SK-N-SH treated with all-trans-retinoic acid at 6 μM for 48 hours (cell line): ENCODE measurements around the gene SREBF1.

ENCODE experiments used
- ATAC-seq: fragments of 200-7000 bp; cut with Tn5 transposase; 3 replicates; pipeline ENCODE4 v1.9.1; 2020; ENCODE audit warnings: mild to moderate bottlenecking, moderate library complexity
- ARNTL ChIP-seq: fragments of 450-650 bp; formaldehyde crosslinking; IDR thresholded peaks from 2 replicates; pipeline ENCODE4 v1.5.0; 2020; ENCODE audit warnings: low read depth, mild to moderate bottlenecking, moderate library complexity, borderline replicate concordance
- BACH2 ChIP-seq: fragments of 250-450 bp; sonication (Bioruptor Pico); IDR thresholded peaks from 2 replicates; pipeline ENCODE4 v1.9.0; 2021; ENCODE audit warnings: mild to moderate bottlenecking, borderline replicate concordance
- CSDC2 ChIP-seq: fragments of 250-450 bp; sonication (Bioruptor Pico); IDR thresholded peaks from 2 replicates; pipeline ENCODE4 v1.5.0; 2020; ENCODE audit warnings: mild to moderate bottlenecking, moderate library complexity
- CSRNP3 ChIP-seq: fragments of 250-450 bp; sonication (Bioruptor Pico); IDR thresholded peaks from 2 replicates; pipeline ENCODE4 v1.5.1; 2021; ENCODE audit warnings: mild to moderate bottlenecking, moderate library complexity
- ESRRG ChIP-seq: fragments of 250-450 bp; sonication (Bioruptor Pico); IDR thresholded peaks from 2 replicates; pipeline ENCODE4 v1.6.1; 2021; ENCODE audit warnings: mild to moderate bottlenecking
- GLIS3 ChIP-seq: fragments of 250-450 bp; sonication (Bioruptor Pico); IDR thresholded peaks from 2 replicates; pipeline ENCODE4 v1.5.0; 2020; ENCODE audit warnings: mild to moderate bottlenecking, moderate library complexity
- ISL1 ChIP-seq: fragments of 250-450 bp; sonication (Bioruptor Pico); IDR thresholded peaks from 2 replicates; pipeline ENCODE4 v2.1.2; 2022; ENCODE audit warnings: mild to moderate bottlenecking, moderate library complexity
- OSR1 ChIP-seq: fragments of 250-450 bp; sonication (Bioruptor Pico); IDR thresholded peaks from 2 replicates; pipeline ENCODE4 v1.8.0; 2022; ENCODE audit warnings: moderate library complexity, mild to moderate bottlenecking, inconsistent platforms
- PATZ1 ChIP-seq: fragments of 250-450 bp; sonication (Bioruptor Pico); IDR thresholded peaks from 2 replicates; pipeline ENCODE4 v1.8.0; 2020; ENCODE audit warnings: mild to moderate bottlenecking, moderate library complexity, borderline replicate concordance
- PPARA ChIP-seq: fragments of 250-450 bp; sonication (Bioruptor Pico); IDR thresholded peaks from 2 replicates; pipeline ENCODE4 v1.5.0; 2020; ENCODE audit warnings: mild to moderate bottlenecking, borderline replicate concordance
- RARB ChIP-seq: fragments of 250-450 bp; sonication (Bioruptor Pico); IDR thresholded peaks from 2 replicates; pipeline ENCODE4 v1.8.0; 2021; ENCODE audit warnings: mild to moderate bottlenecking, moderate library complexity
- SNAI2 ChIP-seq: fragments of 250-450 bp; sonication (Bioruptor Pico); IDR thresholded peaks from 2 replicates; pipeline ENCODE4 v1.5.0; 2020; ENCODE audit warnings: mild to moderate bottlenecking, moderate library complexity
- TOX ChIP-seq: fragments of 250-450 bp; sonication (Bioruptor Pico); IDR thresholded peaks from 2 replicates; pipeline ENCODE4 v1.8.0; 2021; ENCODE audit warnings: mild to moderate bottlenecking, moderate library complexity, borderline replicate concordance
- ZC3H10 ChIP-seq: fragments of 250-450 bp; sonication (Bioruptor Pico); IDR thresholded peaks from 2 replicates; pipeline ENCODE4 v1.5.1; 2021; ENCODE audit warnings: mild to moderate bottlenecking, moderate library complexity
- ZFP3 ChIP-seq: fragments of 250-450 bp; sonication (Bioruptor Pico); IDR thresholded peaks from 2 replicates; pipeline ENCODE4 v1.5.0; 2020; ENCODE audit warnings: mild to moderate bottlenecking, moderate library complexity
- ZFP30 ChIP-seq: fragments of 450-650 bp; formaldehyde crosslinking; IDR thresholded peaks from 2 replicates; pipeline ENCODE4 v1.5.0; 2022; ENCODE audit warnings: mild to moderate bottlenecking, moderate library complexity
- ZNF565 ChIP-seq: fragments of 450-650 bp; formaldehyde crosslinking; conservative IDR thresholded peaks from 2 replicates; pipeline ENCODE4 v1.5.0; 2020; ENCODE audit warnings: low read depth, mild to moderate bottlenecking, moderate library complexity
- ZNF70 ChIP-seq: fragments of 450-650 bp; formaldehyde crosslinking; IDR thresholded peaks from 2 replicates; pipeline ENCODE4 v1.5.0; 2020; ENCODE audit warnings: mild to moderate bottlenecking, moderate library complexity
- ZNF8 ChIP-seq: fragments of 450-650 bp; formaldehyde crosslinking; IDR thresholded peaks from 2 replicates; pipeline ENCODE4 v1.5.0; 2020; ENCODE audit warnings: mild to moderate bottlenecking, moderate library complexity
- TF ChIP-seq, protein P1 (sequence below): fragments of 250-450 bp; sonication (Bioruptor Pico); IDR thresholded peaks from 2 replicates; pipeline ENCODE4 v1.5.1; 2020; ENCODE audit warnings: low read depth, mild to moderate bottlenecking, moderate library complexity
- TF ChIP-seq, protein P2 (sequence below): fragments of 250-450 bp; sonication (Bioruptor Pico); IDR thresholded peaks from 2 replicates; pipeline ENCODE4 v1.5.0; 2020; ENCODE audit warnings: mild to moderate bottlenecking, moderate library complexity
- TF ChIP-seq, protein P3 (sequence below): fragments of 250-450 bp; sonication (Bioruptor Pico); IDR thresholded peaks from 2 replicates; pipeline ENCODE4 v1.8.0; 2021; ENCODE audit warnings: low read depth, mild to moderate bottlenecking, moderate library complexity, borderline replicate concordance

Gene SREBF1

GRCh38 chr17:17845046-17845775 is 8.4 kb upstream of the SREBF1 start:
- no peak for ATAC-seq
- TF ChIP-seq, protein P1, sequence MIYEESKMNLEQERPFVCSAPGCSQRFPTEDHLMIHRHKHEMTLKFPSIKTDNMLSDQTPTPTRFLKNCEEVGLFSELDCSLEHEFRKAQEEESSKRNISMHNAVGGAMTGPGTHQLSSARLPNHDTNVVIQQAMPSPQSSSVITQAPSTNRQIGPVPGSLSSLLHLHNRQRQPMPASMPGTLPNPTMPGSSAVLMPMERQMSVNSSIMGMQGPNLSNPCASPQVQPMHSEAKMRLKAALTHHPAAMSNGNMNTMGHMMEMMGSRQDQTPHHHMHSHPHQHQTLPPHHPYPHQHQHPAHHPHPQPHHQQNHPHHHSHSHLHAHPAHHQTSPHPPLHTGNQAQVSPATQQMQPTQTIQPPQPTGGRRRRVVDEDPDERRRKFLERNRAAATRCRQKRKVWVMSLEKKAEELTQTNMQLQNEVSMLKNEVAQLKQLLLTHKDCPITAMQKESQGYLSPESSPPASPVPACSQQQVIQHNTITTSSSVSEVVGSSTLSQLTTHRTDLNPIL (CRISPR knock-in tag) = no peak
- no peak for TF ChIP-seq OSR1
- TF ChIP-seq, protein P2, sequence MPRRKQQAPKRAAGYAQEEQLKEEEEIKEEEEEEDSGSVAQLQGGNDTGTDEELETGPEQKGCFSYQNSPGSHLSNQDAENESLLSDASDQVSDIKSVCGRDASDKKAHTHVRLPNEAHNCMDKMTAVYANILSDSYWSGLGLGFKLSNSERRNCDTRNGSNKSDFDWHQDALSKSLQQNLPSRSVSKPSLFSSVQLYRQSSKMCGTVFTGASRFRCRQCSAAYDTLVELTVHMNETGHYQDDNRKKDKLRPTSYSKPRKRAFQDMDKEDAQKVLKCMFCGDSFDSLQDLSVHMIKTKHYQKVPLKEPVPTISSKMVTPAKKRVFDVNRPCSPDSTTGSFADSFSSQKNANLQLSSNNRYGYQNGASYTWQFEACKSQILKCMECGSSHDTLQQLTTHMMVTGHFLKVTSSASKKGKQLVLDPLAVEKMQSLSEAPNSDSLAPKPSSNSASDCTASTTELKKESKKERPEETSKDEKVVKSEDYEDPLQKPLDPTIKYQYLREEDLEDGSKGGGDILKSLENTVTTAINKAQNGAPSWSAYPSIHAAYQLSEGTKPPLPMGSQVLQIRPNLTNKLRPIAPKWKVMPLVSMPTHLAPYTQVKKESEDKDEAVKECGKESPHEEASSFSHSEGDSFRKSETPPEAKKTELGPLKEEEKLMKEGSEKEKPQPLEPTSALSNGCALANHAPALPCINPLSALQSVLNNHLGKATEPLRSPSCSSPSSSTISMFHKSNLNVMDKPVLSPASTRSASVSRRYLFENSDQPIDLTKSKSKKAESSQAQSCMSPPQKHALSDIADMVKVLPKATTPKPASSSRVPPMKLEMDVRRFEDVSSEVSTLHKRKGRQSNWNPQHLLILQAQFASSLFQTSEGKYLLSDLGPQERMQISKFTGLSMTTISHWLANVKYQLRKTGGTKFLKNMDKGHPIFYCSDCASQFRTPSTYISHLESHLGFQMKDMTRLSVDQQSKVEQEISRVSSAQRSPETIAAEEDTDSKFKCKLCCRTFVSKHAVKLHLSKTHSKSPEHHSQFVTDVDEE (CRISPR knock-in tag) = no peak
- no peak for TF ChIP-seq RARB (CRISPR knock-in tag)
- TF ChIP-seq ZFP3 (CRISPR knock-in tag) = no peak
- TF ChIP-seq TOX (CRISPR knock-in tag) = no peak
- TF ChIP-seq ZNF565 (CRISPR knock-in tag) = no peak
- no peak for TF ChIP-seq ISL1
- no peak for TF ChIP-seq ZNF70
- TF ChIP-seq, all 23 proteins: peak for 0

DNA sequence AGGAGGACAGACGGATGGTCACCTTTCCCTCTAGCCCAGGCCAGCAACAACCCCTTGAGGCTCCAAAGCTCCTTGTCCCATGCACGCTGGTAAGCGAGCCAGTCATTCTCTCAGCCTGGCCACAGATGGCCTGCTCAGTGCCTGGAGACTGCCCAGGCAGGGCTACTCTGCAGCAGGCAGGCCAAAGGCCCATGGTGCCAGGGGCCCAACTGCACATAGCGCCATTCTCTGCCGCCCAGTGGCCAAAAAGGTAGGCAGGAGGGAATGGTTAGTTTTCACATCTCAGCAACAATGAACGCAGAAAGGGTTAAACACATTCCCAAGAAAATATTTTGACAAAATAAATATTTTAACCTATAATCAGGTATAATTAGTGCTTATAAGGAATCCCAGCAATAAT is 7.7 kb upstream of the SREBF1 start:
- TF ChIP-seq RARB (CRISPR knock-in tag) = no peak
- TF ChIP-seq ESRRG (CRISPR knock-in tag) = no peak
- TF ChIP-seq ZNF8 (CRISPR knock-in tag) = no peak
- TF ChIP-seq ZNF565 (CRISPR knock-in tag) = no peak
- TF ChIP-seq, all 23 proteins: peak for 0
- no peak for ATAC-seq

DNA sequence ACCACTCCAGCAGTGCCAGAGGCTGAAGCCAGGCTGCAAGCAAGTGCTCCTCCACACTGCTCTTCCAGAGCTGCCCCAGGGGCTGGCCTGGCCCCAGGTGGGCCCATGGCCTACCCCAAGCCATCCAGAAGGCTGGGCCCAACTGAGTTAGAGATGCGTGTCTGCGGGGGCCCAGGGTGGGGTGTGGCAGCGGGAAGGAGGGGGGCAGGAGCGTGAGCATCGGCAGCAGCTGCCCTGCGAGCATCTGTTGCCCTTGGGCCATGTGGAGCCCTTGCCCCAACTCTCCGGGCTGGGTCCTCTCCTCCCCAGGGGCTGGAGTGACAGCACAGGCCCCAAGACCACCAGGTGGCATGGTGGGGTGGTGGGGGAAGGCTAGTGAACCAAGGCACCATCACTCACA is 7.3 kb upstream of the SREBF1 start:
- ATAC-seq = no peak
- TF ChIP-seq ZFP30 (CRISPR knock-in tag) = no peak
- TF ChIP-seq ESRRG (CRISPR knock-in tag) = no peak
- TF ChIP-seq ZNF8 (CRISPR knock-in tag) = no peak
- TF ChIP-seq CSDC2 (CRISPR knock-in tag) = no peak
- TF ChIP-seq ZC3H10 = no peak
- TF ChIP-seq, protein P3, sequence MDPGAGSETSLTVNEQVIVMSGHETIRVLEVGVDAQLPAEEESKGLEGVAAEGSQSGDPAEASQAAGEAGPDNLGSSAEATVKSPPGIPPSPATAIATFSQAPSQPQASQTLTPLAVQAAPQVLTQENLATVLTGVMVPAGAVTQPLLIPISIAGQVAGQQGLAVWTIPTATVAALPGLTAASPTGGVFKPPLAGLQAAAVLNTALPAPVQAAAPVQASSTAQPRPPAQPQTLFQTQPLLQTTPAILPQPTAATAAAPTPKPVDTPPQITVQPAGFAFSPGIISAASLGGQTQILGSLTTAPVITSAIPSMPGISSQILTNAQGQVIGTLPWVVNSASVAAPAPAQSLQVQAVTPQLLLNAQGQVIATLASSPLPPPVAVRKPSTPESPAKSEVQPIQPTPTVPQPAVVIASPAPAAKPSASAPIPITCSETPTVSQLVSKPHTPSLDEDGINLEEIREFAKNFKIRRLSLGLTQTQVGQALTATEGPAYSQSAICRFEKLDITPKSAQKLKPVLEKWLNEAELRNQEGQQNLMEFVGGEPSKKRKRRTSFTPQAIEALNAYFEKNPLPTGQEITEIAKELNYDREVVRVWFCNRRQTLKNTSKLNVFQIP = no peak
- TF ChIP-seq, protein P1 (CRISPR knock-in tag) = no peak
- TF ChIP-seq GLIS3 = no peak
- no peak for TF ChIP-seq ZNF565 (CRISPR knock-in tag)
- TF ChIP-seq TOX (CRISPR knock-in tag) = no peak
- TF ChIP-seq ARNTL (CRISPR knock-in tag) = no peak
- TF ChIP-seq PPARA (CRISPR knock-in tag) = no peak
- TF ChIP-seq CSRNP3 (CRISPR knock-in tag) = no peak
- no peak for TF ChIP-seq BACH2 (CRISPR knock-in tag)
- TF ChIP-seq SNAI2 = no peak
- TF ChIP-seq ZNF70 = no peak
- no peak for TF ChIP-seq PATZ1
- no peak for TF ChIP-seq OSR1
- TF ChIP-seq, protein P2 (CRISPR knock-in tag) = no peak
- TF ChIP-seq, all 23 proteins: peak for 0
